ENCODE data around the gene SYCE1L. TPM values are rescaled to one million over a fixed set of nuclear protein-coding genes. Genes with fewer than 3 reads are reported as not detected.

Gene SYCE1L
- total RNA-seq, 1 experiment from 2014 or later: 9.9 TPM

GRCh38 chr16:77225182-77225581, 26.0 kb downstream of the SYCE1L start:
- Histone ChIP-seq H3K4ac (ENCODE audit: low read depth, low read length) (no peak overlapping the region), H4K5ac (ENCODE audit: insufficient read length, low read depth, low read length) (no peak overlapping the region), H2AFZ (ENCODE audit: low read length) (no peak overlapping the region), H3K9me3 (ENCODE audit: control insufficient read depth, low read depth, low read length) (no peaks in the 10 kb centered on the region), H3K9ac (ENCODE audit: extremely low read depth, insufficient read length, low read length) (no peak overlapping the region), H3K79me2 (ENCODE audit: insufficient read depth, low read length) (no peaks in the 10 kb centered on the region), H3K4me2 (ENCODE audit: insufficient read depth, insufficient read length, low read length) (no peak overlapping the region), H2BK15ac (ENCODE audit: low read depth, low read length) (no peak overlapping the region), H3K23ac (ENCODE audit: insufficient read length, low read depth, low read length) (no peak overlapping the region), H2BK5ac (ENCODE audit: insufficient read length, low read length) (no peak overlapping the region), H3K18ac (ENCODE audit: insufficient read length, low read depth, low read length) (no peak overlapping the region), H3K27me3 (ENCODE audit: insufficient read depth, low read length) (no peaks in the 10 kb centered on the region), H4K91ac (ENCODE audit: insufficient read length, low read depth, low read length) (no peak overlapping the region), H2BK12ac (ENCODE audit: insufficient read length, low read depth, low read length) (no peak overlapping the region), H2BK20ac (ENCODE audit: low read depth, low read length, poor library complexity, severe bottlenecking) (no peak overlapping the region), H4K8ac (replicated peaks; ENCODE audit: insufficient read length, low read depth, low read length) (no peak overlapping the region), H2BK120ac (ENCODE audit: low read depth, low read length, poor library complexity, severe bottlenecking) (no peak overlapping the region), H3K79me1 (ENCODE audit: insufficient read depth, low read depth, low read length, poor library complexity, severe bottlenecking) (no peaks in the 10 kb centered on the region), H3K4me1 (ENCODE audit: insufficient read depth, low read length) (no peaks in the 10 kb centered on the region; the same call in 1 of the 2 replicates), H3T11ph (ENCODE audit: low read length) (no peak overlapping the region), H3K27ac (ENCODE audit: insufficient read length, low read depth, low read length) (no peak overlapping the region), H2AK5ac (ENCODE audit: insufficient read length, low read length) (no peak overlapping the region), H4K20me1 (ENCODE audit: control insufficient read depth, insufficient read depth, insufficient read length) (no peaks in the 10 kb centered on the region), H3K14ac (ENCODE audit: insufficient read depth, low read length) (no peak overlapping the region), H3K23me2 (ENCODE audit: insufficient read length, low read depth, low read length, poor library complexity, severe bottlenecking) (no peaks in the 10 kb centered on the region), H3K56ac (ENCODE audit: insufficient read length, low read depth, low read length) (no peak overlapping the region)
- H3K27ac Mint-ChIP-seq: no peak overlapping the region
- H3K4me3 Mint-ChIP-seq: no peak overlapping the region
- peaks cover 2% of the 10 kb centered on the region; the same call in 1 of the 2 replicates for H3K27me3 Mint-ChIP-seq (ENCODE audit: low read depth)
- no peaks in the 10 kb centered on the region for H3K9me3 Mint-ChIP-seq
- WGBS (ENCODE audit: extremely low coverage, insufficient read length, low lambda C conversion rate): no CpG with 5 or more reads among the region's 3 CpGs
- peaks cover 0 to 7% (median 0%) of the 10 kb centered on the region in 3 experiments; a peak in 2 of 7 replicates for H3K36me3 Mint-ChIP-seq (ENCODE audit: insufficient read depth in 1 of 3, low read depth in 3 of 3)
- no peak for TF ChIP-seq CTCF (conservative IDR thresholded peaks at IDR 0.05)
- peaks cover 17 to 19% of the 10 kb centered on the region in 2 experiments for H3K4me1 Mint-ChIP-seq
- no peak for DNase-seq

Measured in H9 (cell line).